Measurements from ENCODE around the gene METTL9.

Gene METTL9

GRCh38 chr16:21611556-21612384 is 12.4 kb downstream of the METTL9 start:
- TF ChIP-seq CTCF (IDR thresholded peaks at IDR 0.05; ENCODE audit: poor library complexity, severe bottlenecking) = no peak
- Histone ChIP-seq H3K4me1 (ENCODE audit: insufficient read depth, poor library complexity, severe bottlenecking) (peaks cover 24% of the 10 kb centered on the region), H3K4me3 (ENCODE audit: severe bottlenecking) (no peak overlapping the region), H3K27me3 (ENCODE audit: insufficient read depth, poor library complexity, severe bottlenecking) (no peaks in the 10 kb centered on the region), H3K27ac (ENCODE audit: poor library complexity, severe bottlenecking) (peak overlapping the region; percentile 57), H3K36me3 (ENCODE audit: low read depth) (peaks cover 10% of the 10 kb centered on the region), H3K9me3 (ENCODE audit: severe bottlenecking) (no peaks in the 10 kb centered on the region)
- ATAC-seq (ENCODE audit: low read depth) (peak; percentile 87), DNase-seq (ENCODE audit: low spot score) (no peak)

GRCh38 chr16:21613361-21613760 is 14.0 kb downstream of the METTL9 start:
- H3K27me3 ChIP-seq (ENCODE audit: insufficient read depth, poor library complexity, severe bottlenecking) = no peaks in the 10 kb centered on the region
- peaks cover 17% of the 10 kb centered on the region for H3K36me3 ChIP-seq (ENCODE audit: low read depth)
- no peak overlapping the region for H3K27ac ChIP-seq (ENCODE audit: poor library complexity, severe bottlenecking)
- peaks cover 24% of the 10 kb centered on the region for H3K4me1 ChIP-seq (ENCODE audit: insufficient read depth, poor library complexity, severe bottlenecking)
- H3K9me3 ChIP-seq (ENCODE audit: severe bottlenecking) = no peaks in the 10 kb centered on the region
- H3K4me3 ChIP-seq (ENCODE audit: severe bottlenecking) = no peak overlapping the region
- TF ChIP-seq CTCF (IDR thresholded peaks at IDR 0.05; ENCODE audit: poor library complexity, severe bottlenecking) = no peak
- no peak for ATAC-seq (ENCODE audit: low read depth)
- no peak for DNase-seq (ENCODE audit: low spot score)

- no peak for DNase-seq (ENCODE audit: low spot score)
- no peak for TF ChIP-seq CTCF (IDR thresholded peaks at IDR 0.05; ENCODE audit: poor library complexity, severe bottlenecking)
- Histone ChIP-seq H3K36me3 (ENCODE audit: low read depth) (peaks cover 19% of the 10 kb centered on the region), H3K27me3 (ENCODE audit: insufficient read depth, poor library complexity, severe bottlenecking) (no peaks in the 10 kb centered on the region), H3K4me3 (ENCODE audit: severe bottlenecking) (no peak overlapping the region), H3K4me1 (ENCODE audit: insufficient read depth, poor library complexity, severe bottlenecking) (peaks cover 24% of the 10 kb centered on the region), H3K9me3 (ENCODE audit: severe bottlenecking) (no peaks in the 10 kb centered on the region), H3K27ac (ENCODE audit: poor library complexity, severe bottlenecking) (no peak overlapping the region)
- ATAC-seq (ENCODE audit: low read depth) = no peak
Measured at GRCh38 chr16:21613781-21614180, 14.4 kb downstream of the METTL9 start.

- no peak for DNase-seq (ENCODE audit: low spot score)
- peaks cover 25% of the 10 kb centered on the region for H3K36me3 ChIP-seq (ENCODE audit: low read depth)
- H3K4me1 ChIP-seq (ENCODE audit: insufficient read depth, poor library complexity, severe bottlenecking) = peaks cover 24% of the 10 kb centered on the region
Measured at GRCh38 chr16:21614896-21615295, 15.5 kb downstream of the METTL9 start.

More at GRCh38 chr16:21614896-21615295, 15.5 kb downstream of the METTL9 start:
- no peak for ATAC-seq (ENCODE audit: low read depth)
- no peak for TF ChIP-seq CTCF (IDR thresholded peaks at IDR 0.05; ENCODE audit: poor library complexity, severe bottlenecking)
- Histone ChIP-seq H3K4me3 (ENCODE audit: severe bottlenecking) (no peak overlapping the region), H3K27ac (ENCODE audit: poor library complexity, severe bottlenecking) (no peak overlapping the region), H3K27me3 (ENCODE audit: insufficient read depth, poor library complexity, severe bottlenecking) (no peaks in the 10 kb centered on the region), H3K9me3 (ENCODE audit: severe bottlenecking) (no peaks in the 10 kb centered on the region)

Measured in RWPE2 (cell line).